DMS114 treated with DMSO at 0.1 percent for 48 hours (cell line): ENCODE results near the gene RAVER1.

Experiments used
- DNase-seq: peaks from one replicate; lab custom pipeline; 2025; ENCODE audit not compliant: unreplicated experiment; lab: John Stamatoyannopoulos, UW

The RAVER1 gene

GRCh38 chr19:10320602-10321416 lies 12.5 kb downstream of the RAVER1 start:
- DNase-seq, result no peak

- DNase-seq, result no peak
Measured at GRCh38 chr19:10318807-10319682, 14.3 kb downstream of the RAVER1 start.

DNA sequence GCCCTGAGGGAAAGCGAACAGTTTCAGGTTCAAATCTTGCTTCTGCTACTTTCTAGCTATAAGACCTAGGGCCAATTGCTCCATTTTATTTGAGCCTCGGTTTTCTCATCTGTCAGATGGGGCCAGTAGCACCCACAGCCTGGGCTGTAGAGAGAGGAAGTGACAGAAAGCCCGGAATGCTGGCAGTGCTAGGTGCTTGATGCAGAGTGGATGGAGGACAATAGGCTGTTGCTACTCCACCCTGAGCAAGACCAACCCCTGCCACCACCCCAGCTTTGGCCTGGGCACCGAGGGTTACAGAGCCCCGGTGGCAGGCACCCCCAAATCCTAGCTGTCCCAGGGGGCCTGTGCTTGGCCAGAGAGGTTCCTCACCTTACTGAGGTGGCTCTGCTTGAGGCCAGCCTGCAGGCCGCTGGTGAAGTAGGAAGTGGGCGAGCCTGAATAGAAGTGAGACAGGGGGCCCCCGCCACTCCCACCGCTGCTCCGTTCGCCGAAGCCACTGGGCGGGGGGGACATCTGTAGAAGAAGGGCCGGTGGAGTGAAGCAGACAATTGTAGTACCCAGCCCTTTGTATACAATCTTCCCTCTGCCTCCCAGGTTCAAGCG lies 15.4 kb downstream of the RAVER1 start:
- no peak for DNase-seq

DNA sequence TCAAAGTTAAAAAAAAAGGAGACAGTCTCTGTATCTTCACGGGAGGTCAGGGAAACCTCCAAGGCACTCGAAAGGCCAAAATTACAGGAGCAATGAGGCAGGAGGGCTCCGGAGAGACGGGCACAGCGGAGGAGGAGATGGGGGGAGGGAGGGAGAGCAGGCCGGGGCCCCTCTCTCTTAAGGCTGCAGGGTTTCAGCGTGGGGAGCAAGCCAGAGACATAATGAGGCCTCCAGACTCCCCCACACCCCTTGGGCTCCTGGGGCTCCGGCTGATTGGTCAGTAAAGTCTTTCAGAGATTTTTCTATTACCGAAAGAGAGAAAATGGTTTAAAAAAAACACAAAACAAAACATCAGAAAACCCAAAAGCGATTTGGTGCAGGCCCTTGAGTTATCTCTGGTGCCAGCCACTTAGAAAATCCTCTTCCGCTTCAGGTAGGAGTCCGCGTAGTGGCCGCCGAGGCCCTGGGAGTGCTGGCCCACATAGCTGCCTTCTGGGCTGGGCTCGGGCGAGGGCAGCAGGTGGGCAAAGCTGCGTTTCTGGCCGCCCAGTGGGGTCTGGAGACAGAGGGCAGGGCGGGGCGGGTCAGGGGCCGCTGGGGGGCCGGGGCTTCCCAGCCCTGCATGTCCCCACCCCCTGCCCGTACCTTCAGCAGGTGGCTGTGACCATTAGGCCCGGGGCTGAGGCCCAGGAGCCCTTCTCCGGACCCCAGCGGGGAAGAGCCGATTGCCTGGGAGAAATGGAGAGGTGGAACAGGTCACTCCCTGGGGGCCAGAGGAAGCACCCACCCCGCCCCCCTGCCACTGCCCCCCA lies 16.1 kb downstream of the RAVER1 start:
- DNase-seq, result no peak

DNA sequence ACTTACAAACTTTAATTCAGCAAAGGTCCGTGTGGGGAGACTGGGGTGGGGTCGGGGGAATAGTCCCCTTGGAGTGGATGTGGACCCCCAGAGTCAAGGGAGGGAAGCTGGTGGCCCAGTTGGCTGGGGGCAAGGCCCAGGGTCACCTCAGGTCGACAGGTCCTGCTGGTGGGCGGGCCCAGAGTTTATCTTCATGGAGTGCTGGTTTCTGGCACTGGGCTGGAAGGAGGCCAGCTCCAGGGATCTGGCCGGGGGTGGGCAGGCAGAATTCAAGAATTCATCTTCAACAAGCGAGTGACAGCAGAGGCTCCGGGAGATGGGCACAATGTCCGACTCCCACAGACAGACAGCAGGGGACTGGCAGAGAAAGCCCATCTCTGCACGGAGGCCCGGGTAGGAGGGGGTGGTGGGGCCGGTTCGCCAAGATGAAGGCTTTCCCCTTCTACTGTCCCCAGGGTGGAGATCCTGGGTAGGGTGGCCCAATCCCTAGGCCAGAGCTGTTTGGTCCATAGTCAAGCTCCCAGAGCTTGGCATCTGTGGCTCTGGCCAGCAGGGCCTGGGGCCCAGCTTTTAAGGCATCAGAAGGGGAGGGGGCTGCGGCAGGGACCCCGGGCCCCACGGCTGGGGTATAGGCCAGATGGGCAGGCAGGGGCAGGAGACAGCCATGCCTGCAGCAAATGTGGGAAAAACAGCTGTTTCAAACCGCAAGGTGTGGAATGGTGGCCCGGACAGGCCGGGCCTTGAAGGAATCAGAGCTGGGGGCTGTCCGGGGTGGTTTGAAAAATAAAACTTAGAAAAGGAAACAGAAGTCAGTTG lies 16.9 kb downstream of the RAVER1 start:
- no peak for DNase-seq

DNA sequence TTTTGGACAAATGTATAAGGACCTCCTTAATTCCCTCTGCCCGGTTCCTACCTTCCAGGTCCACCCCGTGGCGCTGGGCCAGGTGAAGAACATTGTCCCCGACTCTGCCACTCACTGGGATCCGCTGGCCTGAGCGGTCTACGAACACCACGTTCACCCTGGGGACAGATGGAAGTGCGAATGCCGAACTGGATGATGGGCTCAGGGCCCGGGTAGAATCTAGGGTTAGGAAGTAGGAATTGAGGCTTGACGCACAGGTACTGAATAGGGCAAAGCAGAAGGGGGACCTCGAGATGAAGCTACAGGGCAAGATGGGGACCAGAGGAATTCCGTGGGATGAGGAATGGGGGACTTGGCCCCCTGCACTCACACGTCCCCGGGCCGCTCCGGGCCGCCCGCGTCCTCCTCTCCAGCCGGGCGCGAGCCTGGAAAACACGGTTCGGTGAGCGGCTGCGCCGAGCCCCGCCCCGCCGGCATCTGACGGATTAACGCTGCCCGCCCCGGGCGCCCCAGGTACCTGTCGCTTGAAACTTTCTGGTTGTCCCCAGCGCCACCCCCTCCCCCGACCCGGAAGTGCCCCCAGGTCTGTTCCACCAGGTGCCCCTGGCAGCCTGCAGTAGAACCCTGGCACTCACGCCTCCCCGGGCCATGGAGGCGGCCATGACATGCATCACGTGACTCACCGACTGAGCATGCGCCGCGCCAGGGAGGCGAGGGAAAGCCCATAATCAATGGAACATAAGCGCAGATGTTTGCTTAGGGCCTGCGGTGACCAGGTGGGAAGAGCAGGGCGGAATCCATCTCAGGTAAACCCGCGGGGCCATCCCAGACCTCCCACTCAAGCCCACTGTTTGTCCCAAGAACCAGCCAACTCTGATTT lies 17.8 kb downstream of the RAVER1 start, which contains the start of gene FDX2:
Gene FDX2 (minus strand): TSS at position 681 of the 880 bp plus-strand sequence. CDS start 19 bp downstream, at position 662.
- peak; percentile 35 for DNase-seq

DNA sequence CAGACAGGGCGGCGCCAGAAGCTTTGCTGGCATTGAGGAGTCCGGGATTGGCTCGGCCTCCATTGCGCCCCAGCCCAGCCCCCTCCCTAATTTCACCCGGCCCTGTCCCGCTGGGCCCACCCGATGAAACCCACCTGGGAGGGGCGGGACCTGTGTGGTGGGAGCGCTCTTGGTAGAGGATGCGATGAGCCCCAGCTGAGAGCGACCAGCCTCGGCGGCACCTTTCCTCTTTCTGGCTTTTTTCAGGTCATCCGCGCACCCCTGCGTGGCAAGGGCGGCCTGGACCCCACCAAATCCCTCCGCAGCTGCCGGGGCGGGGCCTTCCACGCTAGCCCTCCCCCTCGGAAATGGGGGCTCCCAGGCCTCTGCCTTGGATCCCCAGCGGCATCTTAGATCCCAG lies 23.9 kb downstream of the RAVER1 start, which contains the start of gene ZGLP1:
Gene ZGLP1 (minus strand): TSS at position 393 of the 400 bp plus-strand sequence.
- DNase-seq, result no peak

DNA sequence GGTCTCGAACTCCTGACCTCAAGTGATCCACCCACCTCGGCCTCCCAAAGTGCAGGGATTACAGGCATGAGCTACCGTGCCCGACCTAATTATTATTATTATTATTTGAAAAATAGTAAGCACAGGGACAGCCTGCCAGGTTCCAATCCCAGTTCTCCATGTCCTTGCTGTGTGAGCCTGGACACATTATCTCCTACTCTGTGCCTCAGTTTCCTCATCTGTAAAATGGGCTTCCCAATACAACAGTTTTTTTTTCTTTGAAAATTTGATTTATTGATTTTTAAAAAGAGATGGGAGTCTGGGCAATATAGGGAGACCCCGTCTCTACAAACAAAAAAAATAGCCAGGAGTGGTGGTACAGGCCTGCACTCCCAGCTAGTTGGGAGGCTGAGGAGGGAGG lies 27.0 kb downstream of the RAVER1 start:
- no peak for DNase-seq

DNA sequence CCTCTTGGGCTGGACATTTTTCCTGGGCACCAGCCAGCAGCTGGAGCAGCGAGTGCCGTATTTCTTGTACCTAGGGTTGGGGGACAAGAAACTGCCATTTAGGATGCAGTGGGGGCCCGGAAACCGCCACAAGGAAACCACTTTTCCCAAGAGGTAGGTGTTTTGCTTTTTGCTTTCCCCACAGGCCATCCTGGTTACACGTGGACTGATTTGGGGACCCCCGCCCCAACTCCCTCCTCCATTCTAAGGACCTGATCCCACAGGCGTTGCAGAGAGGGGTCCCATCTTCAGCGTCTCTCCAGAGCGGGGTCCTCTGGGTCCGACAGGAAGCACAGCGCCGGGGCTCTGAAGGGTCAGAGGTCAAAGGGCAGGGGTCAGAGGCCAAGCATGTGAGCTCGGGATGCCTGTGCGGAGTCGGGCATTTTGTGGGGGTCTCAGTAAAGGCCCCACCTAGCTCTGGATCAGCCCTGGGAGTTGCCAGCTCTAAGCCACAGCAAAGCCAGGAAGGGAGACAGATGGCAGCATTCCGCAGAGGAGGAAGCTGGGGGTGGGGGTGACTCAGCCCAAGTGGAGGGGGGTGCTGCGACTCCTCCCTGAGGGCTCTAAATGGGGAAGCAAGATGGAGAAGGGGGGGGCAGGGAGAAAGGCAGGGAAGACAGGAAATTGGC lies 28.1 kb downstream of the RAVER1 start:
- no peak for DNase-seq

DNA sequence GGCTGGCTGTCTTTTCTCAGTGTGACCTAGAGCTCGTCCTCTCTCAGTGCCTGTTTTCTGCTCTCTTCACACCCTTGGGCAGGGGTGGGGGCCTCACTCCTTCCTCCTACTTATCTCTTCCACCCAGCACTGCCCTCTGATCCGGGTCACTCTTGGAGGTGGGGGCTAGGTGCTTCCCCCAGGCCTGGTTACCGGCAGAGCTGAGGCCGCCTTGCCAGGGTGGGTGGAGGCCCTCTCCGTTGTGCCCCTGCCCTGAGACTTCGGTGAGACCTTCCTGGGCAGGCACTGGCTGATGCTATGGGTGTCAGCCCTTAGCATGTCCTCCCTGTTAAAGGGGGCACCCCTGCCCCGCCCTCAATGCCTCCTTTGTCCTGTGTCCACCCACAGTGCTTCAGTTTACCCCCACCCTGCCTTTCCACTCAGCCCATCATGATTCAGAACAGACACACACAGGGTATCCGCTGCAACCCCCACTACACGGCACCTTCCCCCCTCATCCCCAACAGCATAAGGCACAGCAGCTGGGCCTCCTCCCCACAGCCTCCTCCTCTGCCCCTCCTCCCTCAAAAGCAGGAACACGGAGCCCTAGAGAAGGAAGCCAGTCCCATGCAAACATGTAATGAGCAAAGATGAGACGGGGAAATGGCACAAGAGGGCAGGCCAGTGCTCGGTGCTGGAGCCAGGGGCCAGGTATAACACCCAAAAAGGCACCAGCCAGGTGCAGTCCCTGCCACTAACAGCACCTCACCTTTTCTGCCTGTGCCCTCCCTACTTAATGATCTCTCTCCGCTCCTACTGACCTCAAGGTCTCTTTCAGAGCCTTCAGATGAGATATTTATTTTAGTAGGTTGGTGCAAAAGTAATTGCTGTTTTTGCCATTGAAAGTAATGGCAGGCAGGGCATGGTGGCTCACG lies 33.5 kb downstream of the RAVER1 start:
- no peak for DNase-seq

- DNase-seq, result no peak
Measured at GRCh38 chr19:10295847-10296591, 37.3 kb downstream of the RAVER1 start.

DNA sequence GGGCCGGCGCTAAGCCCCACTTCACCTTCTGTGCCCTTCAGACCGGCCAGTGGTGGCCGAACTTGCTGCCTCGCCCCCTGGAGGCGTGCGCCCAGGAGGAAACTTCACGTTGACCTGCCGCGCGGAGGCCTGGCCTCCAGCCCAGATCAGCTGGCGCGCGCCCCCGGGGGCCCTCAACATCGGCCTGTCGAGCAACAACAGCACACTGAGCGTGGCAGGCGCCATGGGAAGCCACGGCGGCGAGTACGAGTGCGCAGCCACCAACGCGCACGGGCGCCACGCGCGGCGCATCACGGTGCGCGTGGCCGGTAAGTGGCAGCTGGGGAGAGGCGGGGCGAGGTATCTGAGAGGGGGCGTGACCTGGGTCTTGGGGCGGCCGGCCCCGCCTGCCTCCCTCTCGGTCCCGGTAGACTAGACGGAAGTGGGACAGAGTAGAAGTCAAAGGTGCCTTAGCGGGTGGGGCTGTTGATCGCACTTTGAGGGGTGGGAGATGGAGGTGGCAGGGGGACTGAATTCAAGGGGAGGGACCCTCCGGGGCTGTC lies 38.0 kb downstream of the RAVER1 start:
- no peak for DNase-seq

DNA sequence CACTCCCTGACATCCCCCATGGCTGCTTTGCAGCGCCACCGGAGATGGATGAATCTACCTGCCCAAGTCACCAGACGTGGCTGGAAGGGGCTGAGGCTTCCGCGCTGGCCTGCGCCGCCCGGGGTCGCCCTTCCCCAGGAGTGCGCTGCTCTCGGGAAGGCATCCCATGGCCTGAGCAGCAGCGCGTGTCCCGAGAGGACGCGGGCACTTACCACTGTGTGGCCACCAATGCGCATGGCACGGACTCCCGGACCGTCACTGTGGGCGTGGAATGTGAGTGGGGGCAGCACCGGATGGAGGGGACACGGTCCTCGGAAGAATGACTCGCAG lies 39.0 kb downstream of the RAVER1 start:
- no peak for DNase-seq

DNA sequence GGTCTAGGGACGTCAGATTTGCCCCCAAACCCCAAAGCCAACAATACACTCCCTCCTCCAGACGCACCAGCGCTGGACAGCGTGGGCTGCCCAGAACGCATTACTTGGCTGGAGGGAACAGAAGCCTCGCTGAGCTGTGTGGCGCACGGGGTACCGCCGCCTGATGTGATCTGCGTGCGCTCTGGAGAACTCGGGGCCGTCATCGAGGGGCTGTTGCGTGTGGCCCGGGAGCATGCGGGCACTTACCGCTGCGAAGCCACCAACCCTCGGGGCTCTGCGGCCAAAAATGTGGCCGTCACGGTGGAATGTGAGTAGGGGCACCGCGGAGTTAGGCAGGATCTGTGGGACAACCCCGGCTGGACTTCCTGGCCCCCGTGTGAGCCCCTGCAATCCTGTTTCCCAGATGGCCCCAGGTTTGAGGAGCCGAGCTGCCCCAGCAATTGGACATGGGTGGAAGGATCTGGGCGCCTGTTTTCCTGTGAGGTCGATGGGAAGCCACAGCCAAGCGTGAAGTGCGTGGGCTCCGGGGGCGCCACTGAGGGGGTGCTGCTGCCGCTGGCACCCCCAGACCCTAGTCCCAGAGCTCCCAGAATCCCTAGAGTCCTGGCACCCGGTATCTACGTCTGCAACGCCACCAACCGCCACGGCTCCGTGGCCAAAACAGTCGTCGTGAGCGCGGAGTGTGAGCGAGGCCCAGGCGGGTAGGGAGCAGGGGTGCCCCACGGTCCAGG lies 39.5 kb downstream of the RAVER1 start:
- no peak for DNase-seq

- DNase-seq, result no peak
Measured at GRCh38 chr19:10292789-10293636, 40.3 kb downstream of the RAVER1 start.
